ENCODE data around the gene ACOT13.

- TF ChIP-seq EP300 (IDR thresholded peaks at IDR 0.05) (no peak), CTCF (IDR thresholded peaks at IDR 0.05) (no peak), POLR2A (IDR thresholded peaks at IDR 0.05; ENCODE audit: low read depth) (no peak), POLR2AphosphoS5 (IDR thresholded peaks at IDR 0.05) (no peak)
Observed at GRCh38 chr6:24619661-24620060, 47.2 kb upstream of the ACOT13 start.

Data from esophagus muscularis mucosa (tissue), 4 donors.